CD4-positive, alpha-beta T cell treated with Interleukin-6 at 100 ng/mL for 8 hours (primary cell): ENCODE results near the gene DDAH2.

ENCODE experiments used
- DNase-seq: peaks from one replicate; pipeline ENCODE4 v3.0.0-alpha.2; 2020; ENCODE audit warnings: mixed read lengths, low spot score

Gene DDAH2

GRCh38 chr6:31760790-31761189 is 31.7 kb upstream of the DDAH2 start:
- DNase-seq = no peak

GRCh38 chr6:31758281-31758680 is 29.2 kb upstream of the DDAH2 start:
- no peak for DNase-seq

GRCh38 chr6:31752739-31753319 is 23.7 kb upstream of the DDAH2 start:
- no peak for DNase-seq

GRCh38 chr6:31750411-31751022 is 21.4 kb upstream of the DDAH2 start:
- DNase-seq = no peak

GRCh38 chr6:31749301-31750036 is 20.4 kb upstream of the DDAH2 start:
- no peak for DNase-seq

GRCh38 chr6:31744422-31744821 is 15.3 kb upstream of the DDAH2 start:
- no peak for DNase-seq

- no peak for DNase-seq
These were observed 13.8 kb upstream of the DDAH2 start for GRCh38 chr6:31742894-31743293.

- no peak for DNase-seq
These were observed 12.7 kb upstream of the DDAH2 start for GRCh38 chr6:31741815-31742214.

GRCh38 chr6:31740397-31741223 is 11.5 kb upstream of the DDAH2 start:
- DNase-seq = no peak

GRCh38 chr6:31739639-31740396 is 10.7 kb upstream of the DDAH2 start, which contains the start of gene MSH5:
TSS of gene MSH5 (plus strand) at chr6:31740005. CDS start at chr6:31740467, 462 bp downstream.
- DNase-seq = peak; percentile 97

- peak; percentile 77 for DNase-seq
These were observed 9.2 kb upstream of the DDAH2 start for GRCh38 chr6:31737991-31738979.

- DNase-seq = no peak
These were observed 8.4 kb upstream of the DDAH2 start for GRCh38 chr6:31737315-31737990.

- DNase-seq = no peak
These were observed 7.7 kb upstream of the DDAH2 start for GRCh38 chr6:31736768-31737314.

- peak; percentile 56 for DNase-seq
These were observed 7.1 kb upstream of the DDAH2 start, which contains the start of gene CLIC1 for GRCh38 chr6:31736021-31736767. TSS of gene CLIC1 (minus strand) at chr6:31736530. CDS start at chr6:31736300, 230 bp downstream.

GRCh38 chr6:31734821-31735406 is 5.8 kb upstream of the DDAH2 start:
- peak; percentile 65 for DNase-seq

GRCh38 chr6:31734247-31734820 is 5.2 kb upstream of the DDAH2 start:
- DNase-seq = no peak

- DNase-seq = no peak
These were observed 4.6 kb upstream of the DDAH2 start for GRCh38 chr6:31733734-31734133.

- DNase-seq = no peak
These were observed 2.9 kb upstream of the DDAH2 start for GRCh38 chr6:31732029-31732428.
